SK-N-MC (cell line): ENCODE data around the gene MRC2.

Source experiments
- DNase-seq: peaks from one replicate; pipeline ENCODE4 v3.0.0-alpha.2; 2011; ENCODE audit warnings: low read depth, low spot score
- H3K27ac ChIP-seq: fragments of 200-600 bp; sonication (generic); 2 replicates; pipeline ENCODE4 v1.5.1; 2016; ENCODE audit warnings: mixed run types
- H3K36me3 ChIP-seq: fragments of 200-600 bp; sonication (generic); 2 replicates; pipeline ENCODE4 v1.6.1; 2017; ENCODE audit warnings: antibody characterized with exemption, low read length, mixed read lengths; ENCODE audit not compliant: insufficient read depth
- H3K4me3 ChIP-seq: fragments of 200-600 bp; sonication (generic); 2 replicates; pipeline ENCODE4 v1.5.1; 2016
- H3K9ac ChIP-seq: fragments of 200-600 bp; sonication (generic); 2 replicates; pipeline ENCODE4 v1.8.0; 2017; ENCODE audit warnings: mixed run types, mixed read lengths; ENCODE audit not compliant: insufficient read length
- H3K9me3 ChIP-seq: fragments of 200-600 bp; sonication (generic); 2 replicates; pipeline ENCODE4 v1.6.1; 2017; ENCODE audit warnings: low read depth, mild to moderate bottlenecking, antibody characterized with exemption, low read length, moderate library complexity, mixed read lengths
- EZH2 ChIP-seq: fragments of 200-600 bp; sonication (generic); IDR thresholded peaks from one replicate; pipeline ENCODE4 v1.6.1; 2017; ENCODE audit warnings: antibody characterized with exemption
- FOXP2 ChIP-seq: optimal IDR thresholded peaks from 2 replicates; pipeline ENCODE3; 2011; ENCODE audit warnings: mild to moderate bottlenecking, moderate library complexity; ENCODE audit not compliant: insufficient read depth; ENCODE audit errors: extremely low read length, control extremely low read depth
- POLR2AphosphoS5 ChIP-seq: IDR thresholded peaks from 2 replicates; pipeline ENCODE4 v1.6.1; 2012; ENCODE audit warnings: mild to moderate bottlenecking, low read depth, low read length, borderline replicate concordance

The MRC2 gene

GRCh38 chr17:62724398-62725146 is 97.1 kb downstream of the MRC2 start:
- no peak for DNase-seq
- no peak overlapping the region for H3K9ac ChIP-seq
- H3K4me3 ChIP-seq = no peak overlapping the region
- no peak for TF ChIP-seq FOXP2
- no peak for TF ChIP-seq POLR2AphosphoS5
- no peak for TF ChIP-seq EZH2
- no peak overlapping the region for H3K27ac ChIP-seq
- no peaks in the 10 kb centered on the region for H3K36me3 ChIP-seq
- no peaks in the 10 kb centered on the region for H3K9me3 ChIP-seq

- Histone ChIP-seq H3K9ac (no peak overlapping the region), H3K27ac (no peak overlapping the region), H3K4me3 (no peak overlapping the region), H3K9me3 (no peaks in the 10 kb centered on the region), H3K36me3 (no peaks in the 10 kb centered on the region)
- no peak for TF ChIP-seq POLR2AphosphoS5
- no peak for TF ChIP-seq EZH2
- TF ChIP-seq FOXP2 = no peak
- no peak for DNase-seq
Measured at GRCh38 chr17:62725791-62726249, 98.3 kb downstream of the MRC2 start.

GRCh38 chr17:62727916-62728672 is 100.6 kb downstream of the MRC2 start:
- no peak for TF ChIP-seq FOXP2
- TF ChIP-seq EZH2 = no peak
- TF ChIP-seq POLR2AphosphoS5 = no peak
- no peak for DNase-seq
- no peak overlapping the region for H3K4me3 ChIP-seq

GRCh38 chr17:62732125-62732524 is 104.7 kb downstream of the MRC2 start:
- no peak for TF ChIP-seq POLR2AphosphoS5
- TF ChIP-seq FOXP2 = no peak
- no peak for TF ChIP-seq EZH2
- H3K9ac ChIP-seq = no peak overlapping the region
- DNase-seq = no peak
- no peak overlapping the region for H3K27ac ChIP-seq
- H3K36me3 ChIP-seq = no peaks in the 10 kb centered on the region
- no peak overlapping the region for H3K4me3 ChIP-seq
- no peaks in the 10 kb centered on the region for H3K9me3 ChIP-seq

More at GRCh38 chr17:62727916-62728672, 100.6 kb downstream of the MRC2 start:
- Histone ChIP-seq H3K9me3 (no peaks in the 10 kb centered on the region), H3K27ac (no peak overlapping the region), H3K36me3 (no peaks in the 10 kb centered on the region), H3K9ac (no peak overlapping the region)

- Histone ChIP-seq H3K27ac (no peak overlapping the region), H3K9ac (no peak overlapping the region), H3K4me3 (no peak overlapping the region), H3K36me3 (no peaks in the 10 kb centered on the region), H3K9me3 (no peaks in the 10 kb centered on the region)
- DNase-seq = no peak
- no peak for TF ChIP-seq EZH2
- TF ChIP-seq POLR2AphosphoS5 = no peak
- no peak for TF ChIP-seq FOXP2
Measured at GRCh38 chr17:62735044-62735651, 107.7 kb downstream of the MRC2 start.

GRCh38 chr17:62737513-62737912 is 110.0 kb downstream of the MRC2 start:
- Histone ChIP-seq H3K36me3 (no peaks in the 10 kb centered on the region), H3K27ac (no peak overlapping the region), H3K9me3 (no peaks in the 10 kb centered on the region), H3K9ac (no peak overlapping the region), H3K4me3 (no peak overlapping the region)
- TF ChIP-seq EZH2 = no peak
- TF ChIP-seq POLR2AphosphoS5 = no peak
- no peak for TF ChIP-seq FOXP2
- no peak for DNase-seq

GRCh38 chr17:62738281-62738680 is 110.8 kb downstream of the MRC2 start:
- no peak overlapping the region for H3K4me3 ChIP-seq
- no peak for DNase-seq
- no peaks in the 10 kb centered on the region for H3K36me3 ChIP-seq
- no peak overlapping the region for H3K27ac ChIP-seq
- TF ChIP-seq FOXP2 (no peak), POLR2AphosphoS5 (no peak), EZH2 (no peak)
- no peaks in the 10 kb centered on the region for H3K9me3 ChIP-seq
- no peak overlapping the region for H3K9ac ChIP-seq

GRCh38 chr17:62739645-62740388 is 112.3 kb downstream of the MRC2 start:
- Histone ChIP-seq H3K36me3 (no peaks in the 10 kb centered on the region), H3K9me3 (no peaks in the 10 kb centered on the region), H3K4me3 (no peak overlapping the region), H3K9ac (no peak overlapping the region), H3K27ac (no peak overlapping the region)
- TF ChIP-seq EZH2 (no peak), FOXP2 (no peak), POLR2AphosphoS5 (no peak)
- no peak for DNase-seq
